Activated naive CD8-positive, alpha-beta T cell treated with anti-CD3 and anti-CD28 coated beads, Interleukin-2, amount 50 U/mL, for 24 hours (primary cell): Measurements from ENCODE around the gene DDX6.
"Not testable (repeated sequence)": the region's sequence is repeated elsewhere in the genome, so short reads cannot be mapped to it uniquely, and the experiment has no call there.

Experiments used
- ATAC-seq: fragments of 150-1000 bp; cut with Tn5 transposase; one replicate; pipeline ENCODE4 v1.10.0; 2021
- DNase-seq: peaks from one replicate; pipeline ENCODE4 v3.0.0; 2021
- H3K27ac Mint-ChIP-seq: one replicate; pipeline ENCODE4 v1.8.0; 2021; ENCODE audit warnings: mild to moderate bottlenecking, mixed read lengths
- H3K27me3 Mint-ChIP-seq: one replicate; pipeline ENCODE4 v1.8.0; 2021; ENCODE audit warnings: mixed read lengths
- H3K36me3 Mint-ChIP-seq: one replicate; pipeline ENCODE4 v1.8.0; 2021; ENCODE audit warnings: low read depth, mixed read lengths
- H3K4me1 Mint-ChIP-seq: one replicate; pipeline ENCODE4 v1.8.0; 2021; ENCODE audit warnings: mixed read lengths
- H3K4me3 Mint-ChIP-seq: one replicate; pipeline ENCODE4 v1.8.0; 2021; ENCODE audit warnings: mild to moderate bottlenecking, moderate library complexity, mixed read lengths
- H3K9me3 Mint-ChIP-seq: one replicate; pipeline ENCODE4 v1.8.0; 2021; ENCODE audit warnings: mixed read lengths

The DDX6 gene

DNA sequence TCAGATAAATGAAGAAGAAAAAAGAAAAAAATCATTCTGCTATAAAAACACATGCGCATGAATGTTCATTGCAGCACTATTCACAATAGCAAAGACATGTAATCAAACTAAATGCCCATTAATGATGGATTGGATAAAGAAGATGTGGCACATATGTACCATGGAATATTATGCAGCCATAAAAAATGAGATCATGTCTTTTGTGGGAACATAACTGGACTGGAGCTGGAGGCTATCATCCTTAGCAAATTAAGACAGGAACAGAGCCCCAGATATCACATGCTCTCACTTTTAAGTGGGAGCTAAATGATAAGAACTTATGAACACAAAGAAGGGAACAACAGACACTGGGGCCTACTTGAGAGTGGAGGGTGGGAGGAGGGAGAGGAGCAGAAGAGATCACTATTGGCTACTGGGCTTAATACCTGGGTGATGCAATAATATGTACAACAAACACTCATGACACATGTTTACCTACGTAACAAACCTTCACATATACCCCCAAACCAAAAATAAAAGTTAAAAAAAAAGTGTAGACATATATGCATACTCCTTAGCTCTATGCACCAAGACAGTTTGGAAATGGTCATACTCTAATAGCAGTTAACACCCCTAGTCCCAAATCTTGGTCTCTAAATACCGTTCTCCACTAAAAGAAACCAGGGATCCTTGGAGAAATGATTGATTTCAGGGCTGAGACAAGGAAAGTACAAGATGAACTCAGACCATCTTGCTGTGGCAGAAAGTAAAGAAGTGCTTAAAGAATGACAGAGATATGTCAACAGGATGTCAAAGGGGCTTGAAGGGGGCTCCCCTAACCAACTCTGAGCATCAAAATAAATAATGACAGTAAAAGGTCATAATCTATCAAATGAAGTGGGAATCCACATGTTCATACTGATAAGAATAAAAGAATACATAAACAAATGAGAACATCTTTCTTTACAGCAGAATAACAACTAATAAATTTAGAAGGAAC lies 17.1 kb upstream of the DDX6 start:
- Mint-ChIP-seq H3K4me3 (no peak overlapping the region), H3K9me3 (no peaks in the 10 kb centered on the region), H3K27ac (peak overlapping the region; percentile 12), H3K36me3 (no peaks in the 10 kb centered on the region), H3K27me3 (no peaks in the 10 kb centered on the region), H3K4me1 (peaks cover 18% of the 10 kb centered on the region)
- DNase-seq (no peak), ATAC-seq (peak; percentile 81)

DNA sequence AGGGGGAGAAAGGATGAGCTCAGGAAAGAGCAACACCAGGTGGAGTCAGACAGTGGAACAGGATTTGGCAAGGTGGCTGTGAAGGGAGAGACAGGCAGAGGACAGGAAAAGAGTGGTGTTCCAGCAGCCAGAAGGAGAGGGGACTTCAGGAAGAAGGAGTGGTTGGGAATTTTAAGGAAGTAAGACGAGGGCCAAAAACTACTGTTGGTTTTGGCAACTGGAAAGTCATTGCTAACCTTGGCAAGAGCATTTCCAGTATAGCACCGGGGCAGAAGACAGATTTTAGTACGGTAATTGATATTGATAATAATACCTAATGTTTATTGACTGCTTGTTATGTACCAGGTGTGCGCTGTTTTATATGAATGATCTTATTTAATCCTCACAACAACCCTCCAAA lies 15.4 kb upstream of the DDX6 start:
- H3K9me3 Mint-ChIP-seq, result no peaks in the 10 kb centered on the region
- no peak for ATAC-seq
- no peak overlapping the region for H3K27ac Mint-ChIP-seq
- no peak overlapping the region for H3K4me3 Mint-ChIP-seq
- H3K36me3 Mint-ChIP-seq, result no peaks in the 10 kb centered on the region
- no peak for DNase-seq
- peaks cover 18% of the 10 kb centered on the region for H3K4me1 Mint-ChIP-seq
- H3K27me3 Mint-ChIP-seq, result no peaks in the 10 kb centered on the region

- H3K4me3 Mint-ChIP-seq, result no peak overlapping the region
- no peaks in the 10 kb centered on the region for H3K9me3 Mint-ChIP-seq
- ATAC-seq (no peak), DNase-seq (no peak)
- H3K27ac Mint-ChIP-seq, result no peak overlapping the region
- no peaks in the 10 kb centered on the region for H3K36me3 Mint-ChIP-seq
- H3K4me1 Mint-ChIP-seq, result peaks cover 16% of the 10 kb centered on the region
- no peaks in the 10 kb centered on the region for H3K27me3 Mint-ChIP-seq
Observed at GRCh38 chr11:118804094-118804493, 13.1 kb upstream of the DDX6 start.

DNA sequence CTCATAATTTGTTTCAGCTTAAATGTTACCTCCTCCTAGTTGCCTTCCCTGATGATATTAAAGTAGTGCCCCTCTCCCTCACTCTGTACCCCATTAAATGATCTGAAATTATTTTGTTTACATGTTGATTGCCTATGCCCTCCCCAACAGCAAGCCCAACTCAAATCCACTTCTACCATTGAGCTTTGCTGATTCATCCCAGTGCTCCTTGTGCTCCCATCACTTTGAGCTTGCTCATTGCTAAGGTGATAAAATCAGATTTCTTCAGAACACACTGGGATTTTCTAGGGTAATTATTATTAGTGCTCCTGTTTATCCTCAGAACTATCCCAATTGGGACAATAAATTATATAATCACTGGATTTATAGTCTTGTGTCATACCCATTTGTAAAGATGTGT lies 8.4 kb upstream of the DDX6 start:
- H3K4me3 Mint-ChIP-seq, result no peak overlapping the region
- no peak for DNase-seq
- no peak overlapping the region for H3K27ac Mint-ChIP-seq

GRCh38 chr11:118797510-118797909 lies 6.5 kb upstream of the DDX6 start:
- DNase-seq (no peak), ATAC-seq (no peak)
- Mint-ChIP-seq H3K4me3 (no peak overlapping the region), H3K36me3 (no peaks in the 10 kb centered on the region), H3K27me3 (no peaks in the 10 kb centered on the region), H3K9me3 (no peaks in the 10 kb centered on the region), H3K27ac (no peak overlapping the region), H3K4me1 (peaks cover 11% of the 10 kb centered on the region)

More for the DNA sequence above, 8.4 kb upstream of the DDX6 start:
- peaks cover 4% of the 10 kb centered on the region for H3K4me1 Mint-ChIP-seq
- H3K9me3 Mint-ChIP-seq, result no peaks in the 10 kb centered on the region
- no peaks in the 10 kb centered on the region for H3K27me3 Mint-ChIP-seq
- no peaks in the 10 kb centered on the region for H3K36me3 Mint-ChIP-seq
- ATAC-seq, result no peak

DNA sequence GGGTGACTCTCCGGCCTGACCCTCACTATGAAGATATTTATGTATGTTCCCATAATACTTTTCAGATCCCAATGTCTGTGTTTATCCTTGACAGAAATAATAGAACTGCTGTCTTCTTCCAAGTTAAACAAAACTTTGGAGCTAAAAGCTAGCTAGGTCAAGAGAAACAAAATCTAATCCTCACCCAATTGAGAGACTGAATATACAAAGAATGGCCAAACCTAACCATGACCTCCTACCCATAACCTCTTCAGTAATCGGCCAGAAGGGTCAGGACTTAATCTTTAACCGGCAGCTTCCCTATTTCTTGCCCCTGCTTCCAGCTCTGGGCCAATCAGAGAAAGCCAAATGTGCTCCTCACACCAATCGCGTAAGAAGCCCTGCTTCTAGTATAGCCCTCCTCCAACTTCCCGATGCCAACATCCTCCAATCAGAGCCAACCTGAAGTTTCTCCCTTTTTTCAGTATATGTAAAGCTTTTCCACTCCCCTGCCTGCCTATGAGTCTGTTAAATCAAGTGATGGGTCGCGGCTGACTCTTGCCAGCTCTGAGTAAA lies 1.7 kb upstream of the DDX6 start:
- peak overlapping the region; percentile 98 for H3K4me3 Mint-ChIP-seq
- H3K9me3 Mint-ChIP-seq, result no peaks in the 10 kb centered on the region

DNA sequence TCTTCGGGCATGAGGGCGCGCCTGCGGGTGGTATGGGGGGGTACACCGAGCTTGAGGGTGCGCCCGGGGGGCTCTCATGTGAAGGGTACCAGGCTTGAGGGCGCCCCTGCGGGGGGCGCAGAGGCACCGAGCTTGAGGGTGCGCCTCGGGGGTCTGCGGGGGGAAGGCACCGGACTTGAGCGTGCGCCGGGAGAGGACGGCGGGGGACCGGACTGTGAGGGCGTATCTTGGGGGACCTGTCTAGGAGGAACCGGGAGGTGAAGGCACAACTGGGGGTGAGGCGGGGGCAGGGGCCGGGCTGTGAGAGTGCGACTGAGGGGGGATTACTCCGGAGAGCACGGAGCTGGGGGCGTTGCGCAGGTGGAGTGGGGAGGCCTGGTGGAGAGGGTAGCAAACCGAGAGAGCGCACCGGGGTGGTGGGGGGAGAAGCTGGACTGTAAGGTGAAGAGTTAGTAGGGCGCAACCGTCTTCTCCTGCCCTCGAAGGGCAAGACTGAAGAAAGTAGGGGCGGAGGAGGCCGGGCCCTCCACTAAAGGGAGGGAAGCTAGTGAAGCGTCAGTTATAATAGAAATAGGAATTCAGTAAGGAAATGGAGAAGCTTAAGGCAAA lies 1.1 kb upstream of the DDX6 start:
- H3K27ac Mint-ChIP-seq, result peak overlapping the region; percentile 96
- DNase-seq (peak; percentile 59), ATAC-seq (peak; percentile 6)
- no peaks in the 10 kb centered on the region for H3K27me3 Mint-ChIP-seq
- H3K4me1 Mint-ChIP-seq, result peaks cover 29% of the 10 kb centered on the region
- H3K9me3 Mint-ChIP-seq, result no peaks in the 10 kb centered on the region
- H3K36me3 Mint-ChIP-seq, result peaks cover 9% of the 10 kb centered on the region
- H3K4me3 Mint-ChIP-seq, result peak overlapping the region; percentile 98

More for the DNA sequence above, 1.7 kb upstream of the DDX6 start:
- peak; percentile 83 for ATAC-seq
- DNase-seq, result peak; percentile 68
- peaks cover 24% of the 10 kb centered on the region for H3K4me1 Mint-ChIP-seq
- no peaks in the 10 kb centered on the region for H3K27me3 Mint-ChIP-seq
- H3K27ac Mint-ChIP-seq, result peak overlapping the region; percentile 96
- H3K36me3 Mint-ChIP-seq, result peaks cover 9% of the 10 kb centered on the region

GRCh38 chr11:118790357-118791110 lies 430 bp downstream of the DDX6 start:
- peak overlapping the region; percentile 96 for H3K27ac Mint-ChIP-seq
- peaks cover 45% of the 10 kb centered on the region for H3K4me1 Mint-ChIP-seq
- H3K36me3 Mint-ChIP-seq, result peaks cover 21% of the 10 kb centered on the region
- peak overlapping the region; percentile 98 for H3K4me3 Mint-ChIP-seq
- DNase-seq (peak; percentile 65), ATAC-seq (peak; percentile 26)
- no peaks in the 10 kb centered on the region for H3K9me3 Mint-ChIP-seq
- no peaks in the 10 kb centered on the region for H3K27me3 Mint-ChIP-seq

GRCh38 chr11:118789501-118790356 lies 1.2 kb downstream of the DDX6 start:
- ATAC-seq, result no peak
- H3K4me1 Mint-ChIP-seq, result peaks cover 52% of the 10 kb centered on the region
- no peak for DNase-seq

DNA sequence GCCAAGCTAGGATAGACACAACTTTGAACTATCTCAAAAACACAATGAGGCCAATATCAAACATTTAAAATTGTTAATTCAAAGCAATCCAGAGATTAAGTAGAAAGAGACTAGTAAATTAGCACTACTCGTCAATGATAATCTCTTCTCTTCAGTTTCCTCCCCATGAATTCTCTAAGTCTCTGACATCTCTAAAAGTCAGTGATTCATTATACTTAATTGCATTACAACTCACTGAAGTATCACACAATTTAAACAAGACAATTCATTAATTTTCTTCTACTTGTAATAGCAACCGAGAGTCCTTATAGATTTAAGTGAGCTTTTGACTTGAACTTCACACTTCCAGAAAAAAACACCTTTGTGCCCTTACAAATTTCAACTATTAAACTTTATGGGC lies 4.3 kb downstream of the DDX6 start:
- peaks cover 60% of the 10 kb centered on the region for H3K4me1 Mint-ChIP-seq
- ATAC-seq, result no peak
- H3K36me3 Mint-ChIP-seq, result peaks cover 40% of the 10 kb centered on the region
- no peak for DNase-seq
- no peaks in the 10 kb centered on the region for H3K27me3 Mint-ChIP-seq
- peak overlapping the region; percentile 98 for H3K4me3 Mint-ChIP-seq
- H3K27ac Mint-ChIP-seq, result peak overlapping the region; percentile 76
- H3K9me3 Mint-ChIP-seq, result no peaks in the 10 kb centered on the region

More at GRCh38 chr11:118789501-118790356, 1.2 kb downstream of the DDX6 start:
- peak overlapping the region; percentile 96 for H3K27ac Mint-ChIP-seq
- no peaks in the 10 kb centered on the region for H3K9me3 Mint-ChIP-seq
- H3K4me3 Mint-ChIP-seq, result peak overlapping the region; percentile 98
- H3K27me3 Mint-ChIP-seq, result no peaks in the 10 kb centered on the region
- peaks cover 25% of the 10 kb centered on the region for H3K36me3 Mint-ChIP-seq

- Mint-ChIP-seq H3K9me3 (no peaks in the 10 kb centered on the region), H3K27me3 (no peaks in the 10 kb centered on the region), H3K4me1 (peaks cover 69% of the 10 kb centered on the region), H3K36me3 (peaks cover 49% of the 10 kb centered on the region), H3K27ac (peak overlapping the region; percentile 76), H3K4me3 (peak overlapping the region; percentile 98)
- ATAC-seq (no peak), DNase-seq (no peak)
Observed at GRCh38 chr11:118785362-118785761, 5.6 kb downstream of the DDX6 start.

DNA sequence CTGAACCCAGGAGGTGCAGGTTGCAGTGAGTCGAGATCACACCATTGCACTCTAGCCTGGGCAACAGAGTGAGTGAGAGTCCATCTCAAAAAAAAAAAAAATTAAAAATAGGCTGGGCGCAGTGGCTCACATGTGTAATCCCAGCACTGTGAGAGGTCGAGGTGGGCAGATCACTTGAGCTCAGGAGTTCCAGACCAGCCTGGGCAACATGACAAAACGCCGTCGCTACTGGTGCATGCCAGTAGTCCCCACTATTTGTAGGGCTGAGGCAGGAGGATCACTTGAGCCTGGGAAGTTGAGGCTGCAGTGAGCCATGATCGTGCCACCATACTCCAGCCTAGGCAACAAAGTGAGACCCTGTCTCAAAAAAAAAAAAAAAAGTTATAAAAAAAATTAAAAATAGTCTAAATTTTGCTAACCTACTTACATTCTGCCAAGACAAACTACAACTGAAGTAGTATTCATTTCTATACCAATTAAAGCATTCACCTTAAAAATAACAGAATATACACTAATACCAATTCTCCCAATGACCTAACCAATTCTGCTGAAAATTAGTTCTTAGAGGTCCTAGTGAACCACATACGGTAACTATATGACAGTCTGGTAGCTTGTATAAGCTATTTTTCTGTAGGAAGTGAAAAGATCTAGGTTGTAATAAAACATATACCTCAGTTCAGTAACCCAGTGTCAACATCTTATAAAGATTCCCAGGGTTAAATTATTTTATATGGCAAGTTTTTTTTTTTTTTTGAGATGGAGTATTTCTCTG lies 7.1 kb downstream of the DDX6 start:
- H3K4me3 Mint-ChIP-seq, result peak overlapping the region; percentile 31
- no peaks in the 10 kb centered on the region for H3K9me3 Mint-ChIP-seq
- peak overlapping the region; percentile 55 for H3K27ac Mint-ChIP-seq
- H3K4me1 Mint-ChIP-seq, result peaks cover 67% of the 10 kb centered on the region
- H3K27me3 Mint-ChIP-seq, result no peaks in the 10 kb centered on the region
- H3K36me3 Mint-ChIP-seq, result peaks cover 49% of the 10 kb centered on the region
- no peak for DNase-seq
- ATAC-seq, result no peak

DNA sequence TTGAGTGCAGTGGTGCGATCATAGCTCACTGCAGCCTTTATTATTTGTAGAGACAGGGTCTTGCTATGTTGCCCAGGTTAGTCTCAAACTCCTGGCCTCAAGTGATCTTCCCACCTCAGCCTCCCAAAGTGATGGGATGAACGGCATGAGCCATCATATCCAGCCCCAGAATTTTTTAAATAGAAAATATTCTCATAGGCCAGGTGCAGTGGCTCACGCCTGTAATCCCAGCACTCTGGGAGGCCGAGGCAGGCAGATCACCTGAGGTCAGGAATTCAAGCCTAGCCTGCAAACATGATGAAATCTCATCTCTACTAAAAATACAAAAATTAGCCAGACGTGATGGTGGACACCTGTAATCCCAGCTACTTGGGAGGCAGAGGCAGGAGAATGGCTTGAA lies 7.6 kb downstream of the DDX6 start:
- H3K9me3 Mint-ChIP-seq, ATAC-seq, H3K27ac Mint-ChIP-seq, DNase-seq, H3K27me3 Mint-ChIP-seq: not testable (repeated sequence)
- Mint-ChIP-seq H3K4me3 (peak overlapping the region; percentile 18), H3K4me1 (peaks cover 68% of the 10 kb centered on the region), H3K36me3 (peaks cover 53% of the 10 kb centered on the region)
